Suppressor macrophage (primary cell): ENCODE measurements around the gene MAP1S.

Source experiments
- DNase-seq, 4 experiments: peaks; one replicate each; pipeline ENCODE4 v3.0.0-alpha.2; 2020 to 2022

The MAP1S gene

GRCh38 chr19:17737690-17738153, 18.4 kb downstream of the MAP1S start:
- no peak for DNase-seq

GRCh38 chr19:17739121-17739875, 20.0 kb downstream of the MAP1S start:
- peak; percentile 77 to 88 (median 84) for DNase-seq

GRCh38 chr19:17741456-17741855, 22.2 kb downstream of the MAP1S start:
- DNase-seq, result no peak

GRCh38 chr19:17743874-17744580, 24.7 kb downstream of the MAP1S start:
- DNase-seq, result peak in 3 of 4 experiments; percentile 36 to 63 (median 52)

- DNase-seq, result peak; percentile 97 to 99 (median 98)
These were observed 28.2 kb downstream of the MAP1S start for GRCh38 chr19:17747205-17748098.

- DNase-seq, result no peak
These were observed 29.8 kb downstream of the MAP1S start for GRCh38 chr19:17748884-17749638.

- peak in 3 of 4 experiments; percentile 22 to 34 (median 33) for DNase-seq
These were observed 30.6 kb downstream of the MAP1S start for GRCh38 chr19:17749912-17750317.

GRCh38 chr19:17751103-17751911, 32.0 kb downstream of the MAP1S start, which contains the start of gene FCHO1:
TSS of gene FCHO1 (plus strand) at chr19:17751477. CDS start at chr19:17755165, 3,688 bp downstream.
- peak; percentile 64 to 82 (median 76) for DNase-seq

- peak; percentile 25 to 45 (median 40) for DNase-seq
These were observed 32.6 kb downstream of the MAP1S start for GRCh38 chr19:17751912-17752273.

- DNase-seq, result no peak
These were observed 33.8 kb downstream of the MAP1S start for GRCh38 chr19:17752865-17753639.

- DNase-seq, result peak; percentile 26 to 48 (median 38)
These were observed 34.7 kb downstream of the MAP1S start for GRCh38 chr19:17753976-17754375.

- DNase-seq, result peak; percentile 40 to 75 (median 70)
These were observed 35.6 kb downstream of the MAP1S start for GRCh38 chr19:17754634-17755442.

- no peak for DNase-seq
These were observed 36.2 kb downstream of the MAP1S start for GRCh38 chr19:17755443-17755890.

GRCh38 chr19:17755977-17756670, 36.8 kb downstream of the MAP1S start:
- peak in 1 of 4 experiments; percentile 35 for DNase-seq

GRCh38 chr19:17757125-17757524, 37.8 kb downstream of the MAP1S start:
- no peak for DNase-seq

- no peak for DNase-seq
These were observed 39.2 kb downstream of the MAP1S start for GRCh38 chr19:17758515-17758914.

- DNase-seq, result no peak
These were observed 41.9 kb downstream of the MAP1S start for GRCh38 chr19:17761148-17761547.

GRCh38 chr19:17762505-17763229, 43.4 kb downstream of the MAP1S start:
- peak; percentile 42 to 75 (median 66) for DNase-seq
